Immature natural killer cell (primary cell): ENCODE results near the gene DPP6. TPM values are rescaled to one million over a fixed set of nuclear protein-coding genes. Genes with fewer than 3 reads are reported as not detected.

Source experiments
- DNase-seq, 3 donors: peaks; one replicate each; pipeline ENCODE4 v3.0.0; 2022; ENCODE audit warnings: mixed read lengths in 1 of 3
- H3K27ac Mint-ChIP-seq, 6 donors: one replicate each; pipeline ENCODE4 v1.8.0; 2020; ENCODE audit warnings: mixed read lengths in 6 of 6, mild to moderate bottlenecking in 5 of 6, inconsistent platforms in 4 of 6, moderate library complexity in 3 of 6
- H3K27me3 Mint-ChIP-seq, 3 donors: one replicate each; pipeline ENCODE4 v1.8.0; 2020 to 2021; ENCODE audit warnings: low read depth in 3 of 3, mild to moderate bottlenecking in 3 of 3, mixed read lengths in 3 of 3, moderate library complexity in 3 of 3, inconsistent platforms in 1 of 3
- H3K36me3 Mint-ChIP-seq, 3 donors: one replicate each; pipeline ENCODE4 v1.8.0; 2020; ENCODE audit warnings: mixed read lengths in 3 of 3, inconsistent platforms in 2 of 3, mild to moderate bottlenecking in 2 of 3
- H3K4me1 Mint-ChIP-seq, 2 donors: one replicate each; pipeline ENCODE4 v1.8.0; 2020; ENCODE audit warnings: inconsistent platforms in 2 of 2, mild to moderate bottlenecking in 2 of 2, mixed read lengths in 2 of 2, moderate library complexity in 1 of 2
- H3K4me3 Mint-ChIP-seq, 5 donors: one replicate each; pipeline ENCODE4 v1.8.0; 2020; ENCODE audit warnings: mild to moderate bottlenecking in 5 of 5, mixed read lengths in 5 of 5, inconsistent platforms in 3 of 5, moderate library complexity in 3 of 5
- H3K9me3 Mint-ChIP-seq, 6 donors: one replicate each; pipeline ENCODE4 v1.8.0; 2020; ENCODE audit warnings: mild to moderate bottlenecking in 6 of 6, mixed read lengths in 6 of 6, inconsistent platforms in 4 of 6, moderate library complexity in 3 of 6
- polyA plus RNA-seq, 3 donors: library from polyadenylated mRNA; unstranded; fragments of 300-500 nt; fragmentation: Illumina TruSeq; gene quantifications; one replicate each; pipeline ENCODE4 v1.2.3, GENCODE V29; 2021

DPP6 gene
- polyA plus RNA-seq, 3 donors from 2014 or later = not detected

- Mint-ChIP-seq H3K27ac (no peak overlapping the region), H3K27me3 (peaks cover 0 to 2% (median 2%) of the 10 kb centered on the region in 3 donors), H3K36me3 (peaks cover 0 to 3% (median 0%) of the 10 kb centered on the region in 3 donors), H3K4me3 (no peak overlapping the region), H3K9me3 (peaks cover 10 to 41% (median 13%) of the 10 kb centered on the region in 6 donors), H3K4me1 (no peaks in the 10 kb centered on the region)
- no peak for DNase-seq
Measured at GRCh38 chr7:154256150-154256549, 204.0 kb downstream of the DPP6 start.

DNA sequence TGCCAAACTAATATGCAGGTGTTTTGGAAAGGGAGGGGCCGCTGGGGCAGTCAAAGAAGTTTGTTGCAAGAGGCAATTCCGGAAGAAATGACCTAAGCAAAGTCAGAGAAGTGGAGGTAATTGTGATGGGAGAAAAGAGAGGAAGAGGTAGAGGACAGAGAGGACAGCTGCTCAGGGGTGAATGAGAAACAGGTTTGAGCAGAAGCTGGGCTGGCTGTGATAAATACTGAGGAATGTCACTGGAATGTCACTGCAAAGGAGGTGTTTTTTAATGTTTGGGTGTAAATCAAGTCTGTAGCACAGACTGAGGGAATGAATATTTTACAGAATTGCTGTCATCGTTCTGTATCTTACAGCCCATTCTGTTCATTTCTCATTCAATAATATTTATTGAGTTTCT is 207.2 kb downstream of the DPP6 start:
- Mint-ChIP-seq H3K4me1 (no peaks in the 10 kb centered on the region), H3K36me3 (peaks cover 0 to 3% (median 0%) of the 10 kb centered on the region in 3 donors), H3K4me3 (no peak overlapping the region), H3K27me3 (peaks cover 2 to 3% (median 2%) of the 10 kb centered on the region in 3 donors), H3K9me3 (peaks cover 10 to 34% (median 13%) of the 10 kb centered on the region in 6 donors), H3K27ac (no peak overlapping the region)
- no peak for DNase-seq

GRCh38 chr7:154287356-154287755 is 235.2 kb downstream of the DPP6 start:
- no peak for DNase-seq
- Mint-ChIP-seq H3K4me3 (no peak overlapping the region), H3K27me3 (no peaks in the 10 kb centered on the region), H3K9me3 (peaks cover 3 to 51% (median 16%) of the 10 kb centered on the region in 6 donors), H3K4me1 (no peaks in the 10 kb centered on the region), H3K36me3 (peaks cover 0 to 3% (median 0%) of the 10 kb centered on the region in 3 donors), H3K27ac (no peak overlapping the region)

GRCh38 chr7:154289119-154289518 is 236.9 kb downstream of the DPP6 start:
- Mint-ChIP-seq H3K27ac (no peak overlapping the region), H3K4me1 (no peaks in the 10 kb centered on the region), H3K27me3 (no peaks in the 10 kb centered on the region), H3K4me3 (no peak overlapping the region), H3K36me3 (peaks cover 0 to 3% (median 0%) of the 10 kb centered on the region in 3 donors), H3K9me3 (peaks cover 6 to 65% (median 13%) of the 10 kb centered on the region in 6 donors)
- no peak for DNase-seq

DNA sequence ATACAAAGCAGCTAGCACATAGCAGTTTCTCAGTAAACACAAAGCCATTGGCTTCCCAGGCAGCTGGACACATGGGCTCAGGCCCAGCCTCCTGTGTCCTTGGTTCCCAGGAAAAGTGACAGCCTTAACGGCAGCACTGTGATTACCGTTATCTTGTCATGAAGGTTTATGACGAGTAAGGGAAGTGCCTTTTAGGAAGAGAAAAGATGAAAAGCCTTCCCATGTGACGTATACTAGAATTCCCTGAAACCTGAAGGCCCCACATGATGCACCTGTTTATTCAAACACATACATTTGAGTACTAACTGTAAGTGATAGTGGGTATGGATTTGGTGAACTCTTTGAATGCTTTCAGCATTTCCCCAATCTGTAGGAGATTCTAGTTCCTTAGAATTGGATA is 244.2 kb downstream of the DPP6 start:
- H3K36me3 Mint-ChIP-seq = no peaks in the 10 kb centered on the region
- no peak overlapping the region for H3K4me3 Mint-ChIP-seq
- no peak for DNase-seq
- H3K27ac Mint-ChIP-seq = no peak overlapping the region
- H3K9me3 Mint-ChIP-seq = peaks cover 4 to 44% (median 10%) of the 10 kb centered on the region in 6 donors
- peaks cover 0 to 1% (median 0%) of the 10 kb centered on the region in 3 donors for H3K27me3 Mint-ChIP-seq
- H3K4me1 Mint-ChIP-seq = no peaks in the 10 kb centered on the region

DNA sequence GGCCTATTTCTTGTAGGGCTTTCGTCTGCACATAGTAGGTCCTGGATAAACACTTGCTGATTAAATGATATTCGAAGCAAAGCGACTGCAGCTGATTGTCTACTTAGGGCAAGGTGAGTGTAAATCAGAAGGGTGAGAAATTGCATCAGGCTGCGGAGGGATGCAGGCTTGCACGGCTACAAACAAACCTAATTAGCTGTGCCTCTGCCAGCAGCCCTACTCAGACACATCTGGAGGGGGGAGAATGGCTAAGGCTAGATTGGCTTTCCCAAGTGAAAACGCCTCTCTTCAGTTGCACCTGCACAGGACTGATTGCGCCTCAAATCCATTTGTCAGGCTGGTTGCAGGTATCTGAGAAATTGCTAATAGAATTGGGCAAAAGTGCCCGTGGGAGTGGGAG is 247.5 kb downstream of the DPP6 start:
- H3K27ac Mint-ChIP-seq = no peak overlapping the region
- H3K4me1 Mint-ChIP-seq = no peaks in the 10 kb centered on the region
- no peak overlapping the region for H3K4me3 Mint-ChIP-seq
- DNase-seq = no peak
- peaks cover 5 to 28% (median 14%) of the 10 kb centered on the region in 6 donors for H3K9me3 Mint-ChIP-seq
- H3K27me3 Mint-ChIP-seq = peaks cover 0 to 3% (median 1%) of the 10 kb centered on the region in 3 donors
- no peaks in the 10 kb centered on the region for H3K36me3 Mint-ChIP-seq

DNA sequence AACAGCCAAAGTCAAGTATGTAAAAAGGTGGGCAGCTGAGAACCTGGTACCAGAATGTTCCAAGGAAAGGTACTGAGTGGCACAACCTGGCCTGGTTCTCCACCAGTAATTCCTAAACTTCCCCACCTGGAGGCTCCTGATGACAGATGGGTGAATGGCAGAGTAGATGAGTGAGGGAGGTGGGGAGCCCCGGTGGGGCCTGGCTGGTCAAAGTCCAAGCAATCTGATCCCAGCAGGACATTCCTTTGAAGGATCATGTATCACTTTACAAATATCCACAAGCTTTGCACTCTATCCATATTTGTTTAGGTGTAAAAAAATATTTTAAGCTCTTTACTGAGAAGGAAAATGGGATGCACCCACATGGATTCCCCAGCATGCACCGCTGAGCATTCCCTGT is 250.2 kb downstream of the DPP6 start:
- Mint-ChIP-seq H3K4me3 (no peak overlapping the region), H3K27ac (no peak overlapping the region), H3K9me3 (peaks cover 11 to 22% (median 14%) of the 10 kb centered on the region in 6 donors), H3K36me3 (no peaks in the 10 kb centered on the region), H3K4me1 (no peaks in the 10 kb centered on the region), H3K27me3 (peaks cover 0 to 3% (median 1%) of the 10 kb centered on the region in 3 donors)
- DNase-seq = no peak

DNA sequence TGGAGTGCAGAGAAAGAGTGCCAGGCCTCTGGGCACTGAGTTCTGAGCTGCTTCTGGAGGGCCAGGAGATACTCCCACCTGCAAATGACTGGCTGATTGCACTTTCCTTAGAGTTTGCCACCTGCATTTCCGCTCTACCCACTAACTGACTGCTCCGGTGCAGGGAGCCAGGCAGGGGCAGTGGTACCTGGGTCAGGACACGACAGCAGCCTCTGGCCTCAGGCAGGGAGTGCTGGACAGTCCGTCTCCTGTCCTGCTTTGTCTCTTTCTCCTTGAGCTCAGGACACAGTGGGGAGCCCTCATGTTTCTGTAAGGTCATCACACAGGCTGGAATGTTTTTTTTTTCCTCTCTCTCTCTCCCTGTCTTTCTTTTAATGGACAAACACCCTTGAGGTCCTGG is 252.0 kb downstream of the DPP6 start:
- Mint-ChIP-seq H3K9me3 (peaks cover 8 to 31% (median 13%) of the 10 kb centered on the region in 6 donors), H3K4me1 (no peaks in the 10 kb centered on the region), H3K36me3 (no peaks in the 10 kb centered on the region), H3K27ac (no peak overlapping the region), H3K27me3 (peaks cover 0 to 3% (median 1%) of the 10 kb centered on the region in 3 donors), H3K4me3 (no peak overlapping the region)
- no peak for DNase-seq

- Mint-ChIP-seq H3K27ac (no peak overlapping the region), H3K36me3 (no peaks in the 10 kb centered on the region), H3K4me3 (no peak overlapping the region), H3K27me3 (peaks cover 0 to 3% (median 1%) of the 10 kb centered on the region in 3 donors), H3K4me1 (no peaks in the 10 kb centered on the region), H3K9me3 (peaks cover 8 to 39% (median 12%) of the 10 kb centered on the region in 6 donors)
- no peak for DNase-seq
Measured at GRCh38 chr7:154304740-154305700, 252.8 kb downstream of the DPP6 start.

DNA sequence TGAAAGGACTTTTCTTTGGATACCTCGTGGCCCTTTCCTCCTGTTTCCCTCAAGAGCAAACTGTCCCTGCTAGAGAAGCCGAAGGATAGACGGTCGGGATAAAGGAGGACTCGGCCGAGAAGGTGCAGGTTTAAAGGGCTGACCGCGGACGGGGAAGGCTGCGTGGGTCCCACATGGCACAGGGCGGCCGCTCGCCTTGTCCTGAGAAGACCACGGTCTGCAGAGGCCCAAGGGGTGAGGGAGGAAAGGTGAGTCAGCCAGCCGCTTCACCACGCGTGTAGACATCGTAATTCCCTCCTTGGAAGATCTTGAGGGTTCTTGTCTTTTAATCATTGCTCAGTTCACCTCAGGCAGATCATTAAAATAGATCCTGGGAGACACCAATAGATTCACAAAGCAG is 253.8 kb downstream of the DPP6 start:
- H3K27ac Mint-ChIP-seq = no peak overlapping the region
- H3K9me3 Mint-ChIP-seq = peaks cover 7 to 35% (median 12%) of the 10 kb centered on the region in 6 donors
- H3K4me1 Mint-ChIP-seq = no peaks in the 10 kb centered on the region
- H3K27me3 Mint-ChIP-seq = peaks cover 0 to 3% (median 1%) of the 10 kb centered on the region in 3 donors
- no peak for DNase-seq
- no peak overlapping the region for H3K4me3 Mint-ChIP-seq
- no peaks in the 10 kb centered on the region for H3K36me3 Mint-ChIP-seq

- H3K4me3 Mint-ChIP-seq = no peak overlapping the region
- no peaks in the 10 kb centered on the region for H3K36me3 Mint-ChIP-seq
- no peaks in the 10 kb centered on the region for H3K4me1 Mint-ChIP-seq
- H3K9me3 Mint-ChIP-seq = peaks cover 0 to 30% (median 7%) of the 10 kb centered on the region in 6 donors
- DNase-seq = no peak
- H3K27ac Mint-ChIP-seq = no peak overlapping the region
- H3K27me3 Mint-ChIP-seq = peaks cover 0 to 3% (median 1%) of the 10 kb centered on the region in 3 donors
Measured at GRCh38 chr7:154308928-154309327, 256.7 kb downstream of the DPP6 start.

GRCh38 chr7:154310114-154310513 is 257.9 kb downstream of the DPP6 start:
- Mint-ChIP-seq H3K36me3 (no peaks in the 10 kb centered on the region), H3K27ac (no peak overlapping the region), H3K4me1 (no peaks in the 10 kb centered on the region), H3K27me3 (peaks cover 0 to 1% (median 0%) of the 10 kb centered on the region in 3 donors), H3K9me3 (peaks cover 0 to 25% (median 5%) of the 10 kb centered on the region in 6 donors), H3K4me3 (no peak overlapping the region)
- DNase-seq = no peak

GRCh38 chr7:154324196-154324595 is 272.0 kb downstream of the DPP6 start:
- Mint-ChIP-seq H3K27ac (no peak overlapping the region), H3K9me3 (peaks cover 8 to 17% (median 11%) of the 10 kb centered on the region in 6 donors), H3K4me3 (no peak overlapping the region), H3K27me3 (peaks cover 0 to 2% (median 0%) of the 10 kb centered on the region in 3 donors), H3K4me1 (no peaks in the 10 kb centered on the region), H3K36me3 (no peaks in the 10 kb centered on the region)
- DNase-seq = no peak

DNA sequence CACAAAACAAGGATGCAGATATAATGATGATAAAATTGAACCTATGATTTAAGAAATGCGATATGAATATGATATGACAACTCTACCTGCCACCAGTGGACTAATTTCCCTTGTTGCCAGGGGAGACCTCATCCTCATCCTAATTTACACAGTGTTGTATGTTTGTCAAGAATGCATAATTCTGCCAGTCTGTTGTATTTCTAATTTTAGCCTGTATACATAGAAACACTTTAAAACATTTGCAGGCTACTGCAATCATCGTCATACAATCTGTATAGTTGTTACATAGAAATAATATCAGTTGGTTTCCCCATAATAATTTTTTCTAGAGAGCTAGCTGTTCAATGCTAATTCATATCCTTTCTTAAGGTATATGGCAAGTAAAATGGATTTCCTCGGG is 274.2 kb downstream of the DPP6 start:
- Mint-ChIP-seq H3K36me3 (no peaks in the 10 kb centered on the region), H3K27ac (no peak overlapping the region), H3K4me3 (no peak overlapping the region), H3K9me3 (peaks cover 5 to 30% (median 17%) of the 10 kb centered on the region in 6 donors), H3K27me3 (no peaks in the 10 kb centered on the region), H3K4me1 (no peaks in the 10 kb centered on the region)
- no peak for DNase-seq
